Transverse colon (tissue), 4 donors: ENCODE results near the gene RELL2.

Experiments used
- EP300 ChIP-seq: sonication (generic); formaldehyde crosslinking; IDR thresholded peaks from one replicate; pipeline ENCODE4 v1.6.1; 2017; ENCODE audit warnings: antibody characterized with exemption, low read depth
- POLR2A ChIP-seq: fragments of 450-650 bp; IDR thresholded peaks from one replicate; pipeline ENCODE4 v1.6.1; 2016; ENCODE audit warnings: antibody characterized with exemption, mild to moderate bottlenecking, moderate library complexity
- POLR2AphosphoS5 ChIP-seq, 3 donors: sonication (generic); formaldehyde crosslinking; IDR thresholded peaks; one replicate each; pipeline ENCODE4 v1.6.1; 2016; ENCODE audit warnings: antibody characterized with exemption in 3 of 3
- TF ChIP-seq, protein P1 (sequence below), 5 experiments: fragments of 200-600 bp in 3 of 5; fragments of 450-650 bp in 2 of 5; sonication (generic) in 3 of 5; IDR thresholded peaks; 1 replicate in 2 of 5; 2 replicates in 3 of 5; pipeline ENCODE4 v1.5.1; 2016 to 2017; ENCODE audit warnings: antibody characterized with exemption in 5 of 5, inconsistent platforms in 3 of 5, mild to moderate bottlenecking in 2 of 5, moderate library complexity in 1 of 5

DNA sequence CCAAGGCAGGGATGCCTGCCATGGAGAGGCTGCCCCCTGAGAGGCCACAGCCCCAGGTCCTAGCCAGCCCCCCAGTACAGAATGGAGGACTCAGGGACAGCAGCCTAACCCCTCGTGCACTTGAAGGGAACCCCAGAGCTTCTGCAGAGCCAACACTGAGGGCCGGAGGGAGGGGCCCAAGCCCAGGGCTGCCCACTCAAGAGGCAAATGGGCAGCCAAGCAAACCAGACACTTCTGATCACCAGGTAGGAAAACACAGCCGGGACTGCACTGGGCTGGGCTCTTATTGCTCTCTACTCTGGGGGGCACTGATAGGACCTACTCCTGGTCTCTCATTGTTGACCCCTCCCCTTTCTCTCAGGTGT is 3.2 kb downstream of the RELL2 start:
- TF ChIP-seq EP300 = no peak
- no peak for TF ChIP-seq POLR2A
- TF ChIP-seq, protein P1, sequence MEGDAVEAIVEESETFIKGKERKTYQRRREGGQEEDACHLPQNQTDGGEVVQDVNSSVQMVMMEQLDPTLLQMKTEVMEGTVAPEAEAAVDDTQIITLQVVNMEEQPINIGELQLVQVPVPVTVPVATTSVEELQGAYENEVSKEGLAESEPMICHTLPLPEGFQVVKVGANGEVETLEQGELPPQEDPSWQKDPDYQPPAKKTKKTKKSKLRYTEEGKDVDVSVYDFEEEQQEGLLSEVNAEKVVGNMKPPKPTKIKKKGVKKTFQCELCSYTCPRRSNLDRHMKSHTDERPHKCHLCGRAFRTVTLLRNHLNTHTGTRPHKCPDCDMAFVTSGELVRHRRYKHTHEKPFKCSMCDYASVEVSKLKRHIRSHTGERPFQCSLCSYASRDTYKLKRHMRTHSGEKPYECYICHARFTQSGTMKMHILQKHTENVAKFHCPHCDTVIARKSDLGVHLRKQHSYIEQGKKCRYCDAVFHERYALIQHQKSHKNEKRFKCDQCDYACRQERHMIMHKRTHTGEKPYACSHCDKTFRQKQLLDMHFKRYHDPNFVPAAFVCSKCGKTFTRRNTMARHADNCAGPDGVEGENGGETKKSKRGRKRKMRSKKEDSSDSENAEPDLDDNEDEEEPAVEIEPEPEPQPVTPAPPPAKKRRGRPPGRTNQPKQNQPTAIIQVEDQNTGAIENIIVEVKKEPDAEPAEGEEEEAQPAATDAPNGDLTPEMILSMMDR (IDR thresholded peaks at IDR 0.05) = no peak
- TF ChIP-seq POLR2AphosphoS5 (IDR thresholded peaks at IDR 0.05) = no peak
